Measurements from ENCODE around the gene GRIK1. TPM values are rescaled to one million over a fixed set of nuclear protein-coding genes. Genes with fewer than 3 reads are reported as not detected.
"Not testable (repeated sequence)": the region's sequence is repeated elsewhere in the genome, so short reads cannot be mapped to it uniquely, and the experiment has no call there.

GRIK1 gene
- total and polyA plus RNA-seq, 2 experiments from 2014 or later = 0.05 TPM; not detected in 1

- no peaks in the 10 kb centered on the region for H3K9me3 ChIP-seq (ENCODE audit: low read depth)
- no peak overlapping the region for H3K4me3 ChIP-seq
- no peaks in the 10 kb centered on the region for H3K27me3 ChIP-seq
- TF ChIP-seq CTCF (IDR thresholded peaks at IDR 0.05; ENCODE audit: low read depth, low read length) = no peak
- no peaks in the 10 kb centered on the region for H3K4me1 ChIP-seq (ENCODE audit: low read depth)
- DNase-seq (ENCODE audit: low read depth in 1 of 2, low spot score in 1 of 2) = no peak
- no peaks in the 10 kb centered on the region for H3K36me3 ChIP-seq
- H3K27ac ChIP-seq = no peak overlapping the region
Observed at GRCh38 chr21:29606613-29607012, 333.2 kb downstream of the GRIK1 start.

GRCh38 chr21:29605219-29605618, 334.6 kb downstream of the GRIK1 start:
- H3K36me3 ChIP-seq; H3K27ac ChIP-seq; H3K4me1 ChIP-seq (ENCODE audit: low read depth); DNase-seq (ENCODE audit: low read depth in 1 of 2, low spot score in 1 of 2); H3K27me3 ChIP-seq; H3K4me3 ChIP-seq; H3K9me3 ChIP-seq (ENCODE audit: low read depth): not testable (repeated sequence)

- TF ChIP-seq CTCF (IDR thresholded peaks at IDR 0.05; ENCODE audit: low read depth, low read length) = no peak
- DNase-seq (ENCODE audit: low read depth in 1 of 2, low spot score in 1 of 2) = no peak
- H3K4me1 ChIP-seq (ENCODE audit: low read depth) = no peaks in the 10 kb centered on the region
- no peak overlapping the region for H3K4me3 ChIP-seq
- H3K36me3 ChIP-seq = no peaks in the 10 kb centered on the region
- no peaks in the 10 kb centered on the region for H3K9me3 ChIP-seq (ENCODE audit: low read depth)
- no peak overlapping the region for H3K27ac ChIP-seq
- no peaks in the 10 kb centered on the region for H3K27me3 ChIP-seq
Observed at GRCh38 chr21:29604076-29604475, 335.7 kb downstream of the GRIK1 start.

DNA sequence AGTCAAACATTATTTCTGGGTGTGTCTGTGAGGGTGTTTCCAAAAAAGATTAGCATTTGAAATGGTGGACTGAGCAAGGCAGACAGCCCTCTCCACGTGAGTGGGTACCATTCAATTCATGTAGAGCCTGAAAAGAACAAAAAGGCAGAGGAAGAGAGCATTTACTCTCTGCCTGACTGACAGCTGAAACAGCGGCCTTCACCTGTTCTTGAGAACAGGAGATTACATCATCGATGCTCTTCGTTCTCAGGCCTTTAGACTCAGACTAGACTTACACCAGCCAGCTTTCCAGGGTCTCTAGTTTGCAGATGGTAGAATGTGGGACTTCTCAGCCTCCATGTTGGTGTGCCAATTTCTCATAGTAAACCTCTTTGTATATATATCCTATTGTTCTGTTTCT, 338.7 kb downstream of the GRIK1 start:
- Histone ChIP-seq H3K9me3 (ENCODE audit: low read depth) (no peaks in the 10 kb centered on the region), H3K27ac (no peak overlapping the region), H3K27me3 (no peaks in the 10 kb centered on the region), H3K36me3 (no peaks in the 10 kb centered on the region), H3K4me1 (ENCODE audit: low read depth) (no peaks in the 10 kb centered on the region), H3K4me3 (no peak overlapping the region)
- DNase-seq (ENCODE audit: low read depth in 1 of 2, low spot score in 1 of 2) = no peak
- TF ChIP-seq CTCF (IDR thresholded peaks at IDR 0.05; ENCODE audit: low read depth, low read length) = no peak

- H3K36me3 ChIP-seq = no peaks in the 10 kb centered on the region
- H3K4me3 ChIP-seq = no peak overlapping the region
- no peak for DNase-seq (ENCODE audit: low read depth in 1 of 2, low spot score in 1 of 2)
- H3K9me3 ChIP-seq (ENCODE audit: low read depth) = no peaks in the 10 kb centered on the region
- no peak for TF ChIP-seq CTCF (IDR thresholded peaks at IDR 0.05; ENCODE audit: low read depth, low read length)
- peaks cover 4% of the 10 kb centered on the region for H3K4me1 ChIP-seq (ENCODE audit: low read depth)
- no peak overlapping the region for H3K27ac ChIP-seq
- no peaks in the 10 kb centered on the region for H3K27me3 ChIP-seq
Observed at GRCh38 chr21:29586696-29587095, 353.1 kb downstream of the GRIK1 start.

- Histone ChIP-seq H3K4me1 (ENCODE audit: low read depth) (no peaks in the 10 kb centered on the region), H3K9me3 (ENCODE audit: low read depth) (no peaks in the 10 kb centered on the region), H3K27me3 (no peaks in the 10 kb centered on the region)
Observed at GRCh38 chr21:29585462-29585861, 354.3 kb downstream of the GRIK1 start.

More at GRCh38 chr21:29585462-29585861, 354.3 kb downstream of the GRIK1 start:
- Histone ChIP-seq H3K4me3 (no peak overlapping the region), H3K27ac (no peak overlapping the region), H3K36me3 (no peaks in the 10 kb centered on the region)
- TF ChIP-seq CTCF (IDR thresholded peaks at IDR 0.05; ENCODE audit: low read depth, low read length) = no peak
- no peak for DNase-seq (ENCODE audit: low read depth in 1 of 2, low spot score in 1 of 2)

All from cardiac muscle cell (in vitro differentiated cells and primary cell).